PFSK-1 (cell line): ENCODE results near the gene DHRS12.

Experiments
- POLR2AphosphoS5 ChIP-seq: IDR thresholded peaks from 2 replicates; pipeline ENCODE4 v1.6.1; 2012; ENCODE audit warnings: low read depth, mild to moderate bottlenecking, control low read depth, low read length, moderate library complexity
- SIN3A ChIP-seq: IDR thresholded peaks from 2 replicates; pipeline ENCODE4 v1.6.1; 2012; ENCODE audit warnings: mild to moderate bottlenecking, low read length, moderate library complexity, borderline replicate concordance; ENCODE audit not compliant: insufficient read depth
- TF ChIP-seq, protein P1 (sequence below), 2 experiments: IDR thresholded peaks; 2 replicates each; pipeline versions ENCODE4 v1.6.1 to v1.8.0; 2011 to 2012; ENCODE audit warnings: low read depth in 2 of 2, low read length in 2 of 2, control low read depth in 1 of 2, inconsistent platforms in 1 of 2, mild to moderate bottlenecking in 1 of 2, moderate library complexity in 1 of 2; ENCODE audit not compliant: insufficient read depth in 1 of 2

- TF ChIP-seq POLR2AphosphoS5: no peak
- no peak for TF ChIP-seq SIN3A
- TF ChIP-seq, protein P1, sequence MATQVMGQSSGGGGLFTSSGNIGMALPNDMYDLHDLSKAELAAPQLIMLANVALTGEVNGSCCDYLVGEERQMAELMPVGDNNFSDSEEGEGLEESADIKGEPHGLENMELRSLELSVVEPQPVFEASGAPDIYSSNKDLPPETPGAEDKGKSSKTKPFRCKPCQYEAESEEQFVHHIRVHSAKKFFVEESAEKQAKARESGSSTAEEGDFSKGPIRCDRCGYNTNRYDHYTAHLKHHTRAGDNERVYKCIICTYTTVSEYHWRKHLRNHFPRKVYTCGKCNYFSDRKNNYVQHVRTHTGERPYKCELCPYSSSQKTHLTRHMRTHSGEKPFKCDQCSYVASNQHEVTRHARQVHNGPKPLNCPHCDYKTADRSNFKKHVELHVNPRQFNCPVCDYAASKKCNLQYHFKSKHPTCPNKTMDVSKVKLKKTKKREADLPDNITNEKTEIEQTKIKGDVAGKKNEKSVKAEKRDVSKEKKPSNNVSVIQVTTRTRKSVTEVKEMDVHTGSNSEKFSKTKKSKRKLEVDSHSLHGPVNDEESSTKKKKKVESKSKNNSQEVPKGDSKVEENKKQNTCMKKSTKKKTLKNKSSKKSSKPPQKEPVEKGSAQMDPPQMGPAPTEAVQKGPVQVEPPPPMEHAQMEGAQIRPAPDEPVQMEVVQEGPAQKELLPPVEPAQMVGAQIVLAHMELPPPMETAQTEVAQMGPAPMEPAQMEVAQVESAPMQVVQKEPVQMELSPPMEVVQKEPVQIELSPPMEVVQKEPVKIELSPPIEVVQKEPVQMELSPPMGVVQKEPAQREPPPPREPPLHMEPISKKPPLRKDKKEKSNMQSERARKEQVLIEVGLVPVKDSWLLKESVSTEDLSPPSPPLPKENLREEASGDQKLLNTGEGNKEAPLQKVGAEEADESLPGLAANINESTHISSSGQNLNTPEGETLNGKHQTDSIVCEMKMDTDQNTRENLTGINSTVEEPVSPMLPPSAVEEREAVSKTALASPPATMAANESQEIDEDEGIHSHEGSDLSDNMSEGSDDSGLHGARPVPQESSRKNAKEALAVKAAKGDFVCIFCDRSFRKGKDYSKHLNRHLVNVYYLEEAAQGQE (IDR thresholded peaks at IDR 0.05; ENCODE audit: insufficient read depth in 1 of 2, low read depth in 2 of 2, low read length in 2 of 2): no peak
Measured at GRCh38 chr13:51783428-51784094, 20.4 kb downstream of the DHRS12 start.
